NK-92 (cell line): Measurements from ENCODE around the gene HNF1A.
A peak's percentile ranks its signal among the peaks of the same experiment; 100 is the strongest.

Experiments used
- DNase-seq: peaks from one replicate; lab custom pipeline; 2025; ENCODE audit not compliant: unreplicated experiment; lab: John Stamatoyannopoulos, UW

The HNF1A gene

GRCh38 chr12:121009741-121010140, 31.4 kb downstream of the HNF1A start:
- no peak for DNase-seq

- no peak for DNase-seq
Observed at GRCh38 chr12:121010860-121011259, 32.5 kb downstream of the HNF1A start.

GRCh38 chr12:121011820-121012219, 33.5 kb downstream of the HNF1A start:
- DNase-seq: no peak

GRCh38 chr12:121013715-121014114, 35.4 kb downstream of the HNF1A start:
- DNase-seq: no peak

- DNase-seq: peak; percentile 38
Observed at GRCh38 chr12:121015825-121016766, 37.8 kb downstream of the HNF1A start, which contains the start of gene C12orf43. TSS of gene C12orf43 (minus strand) at chr12:121016487. CDS start at chr12:121016474, 13 bp downstream.

- no peak for DNase-seq
Observed at GRCh38 chr12:121017966-121018491, 39.7 kb downstream of the HNF1A start.

- no peak for DNase-seq
Observed at GRCh38 chr12:121018860-121019617, 40.7 kb downstream of the HNF1A start.

GRCh38 chr12:121021754-121022153, 43.4 kb downstream of the HNF1A start:
- no peak for DNase-seq

GRCh38 chr12:121022713-121023112, 44.4 kb downstream of the HNF1A start:
- no peak for DNase-seq

GRCh38 chr12:121023799-121024198, 45.5 kb downstream of the HNF1A start:
- no peak for DNase-seq

GRCh38 chr12:121025442-121026226, 47.3 kb downstream of the HNF1A start:
- DNase-seq: no peak

GRCh38 chr12:121026274-121027045, 48.1 kb downstream of the HNF1A start:
- no peak for DNase-seq

GRCh38 chr12:121030576-121031212, 52.4 kb downstream of the HNF1A start:
- no peak for DNase-seq

GRCh38 chr12:121033625-121034349, 55.4 kb downstream of the HNF1A start:
- DNase-seq: no peak

- no peak for DNase-seq
Observed at GRCh38 chr12:121034616-121035305, 56.4 kb downstream of the HNF1A start.

- DNase-seq: no peak
Observed at GRCh38 chr12:121036810-121037326, 58.5 kb downstream of the HNF1A start.

GRCh38 chr12:121038861-121039668, 60.7 kb downstream of the HNF1A start, which contains the start of gene OASL:
TSS of gene OASL (minus strand) at chr12:121039246. CDS start at chr12:121038971, 275 bp downstream.
- no peak for DNase-seq
